Lung (tissue), 12 donors: Measurements from ENCODE around the gene BABAM2. TPM values are rescaled to one million over a fixed set of nuclear protein-coding genes. Genes with fewer than 3 reads are reported as not detected.
A peak's percentile ranks its signal among the peaks of the same experiment; 100 is the strongest.

Experiments used
- ATAC-seq: fragments of 200-7000 bp; cut with Tn5 transposase; one replicate; pipeline ENCODE4 v1.9.1; 2020; ENCODE audit warnings: moderate number of reproducible peaks; ENCODE audit not compliant: insufficient read depth, low FRiP score
- DNase-seq, 3 donors: peaks; one replicate each; pipeline ENCODE4 v3.0.0-alpha.2; 2013 to 2017
- H3K27ac ChIP-seq, 2 donors: one replicate each; pipeline ENCODE4 v1.5.1; 2013; ENCODE audit warnings: mild to moderate bottlenecking in 2 of 2, moderate library complexity in 2 of 2, control low read depth in 1 of 2, inconsistent platforms in 1 of 2, low read depth in 1 of 2, low read length in 1 of 2
- H3K27me3 ChIP-seq, 3 donors: one replicate each; pipeline ENCODE4 v1.5.1; 2013; ENCODE audit warnings: low read length in 2 of 3; ENCODE audit not compliant: control insufficient read depth in 3 of 3, insufficient read depth in 3 of 3
- H3K36me3 ChIP-seq, 4 donors: one replicate each; pipeline ENCODE4 v1.5.1; 2013; ENCODE audit warnings: low read length in 4 of 4, mild to moderate bottlenecking in 1 of 4, moderate library complexity in 1 of 4; ENCODE audit not compliant: control insufficient read depth in 4 of 4, insufficient read depth in 4 of 4
- H3K4me1 ChIP-seq, 5 donors: one replicate each; pipeline ENCODE4 v1.5.1; 2013; ENCODE audit warnings: low read length in 5 of 5, mild to moderate bottlenecking in 2 of 5, moderate library complexity in 1 of 5; ENCODE audit not compliant: control insufficient read depth in 5 of 5, insufficient read depth in 5 of 5
- H3K4me3 ChIP-seq: one replicate; pipeline ENCODE4 v1.5.1; 2013; ENCODE audit warnings: mild to moderate bottlenecking, control low read depth, moderate library complexity
- H3K9ac ChIP-seq, 2 donors: one replicate each; pipeline ENCODE4 v1.5.1; 2013; ENCODE audit warnings: low read length in 2 of 2, control low read depth in 1 of 2; ENCODE audit not compliant: insufficient read depth in 1 of 2
- H3K9me3 ChIP-seq, 4 donors: one replicate each; pipeline ENCODE4 v1.5.1; 2013; ENCODE audit warnings: low read length in 3 of 4, mild to moderate bottlenecking in 1 of 4, moderate library complexity in 1 of 4; ENCODE audit not compliant: control insufficient read depth in 4 of 4, insufficient read depth in 3 of 4
- CTCF ChIP-seq: IDR thresholded peaks from 2 replicates; pipeline ENCODE4 v1.5.1; 2012; ENCODE audit warnings: mild to moderate bottlenecking; ENCODE audit errors: control extremely low read depth, extremely low read depth
- WGBS, 2 donors: extraction: QIAGEN DNeasy Blood & Tissue Kit; methylation state at CpG; one replicate each; pipeline ENCODE4 v1.1.7; 2013; 5-methylcytosine and 5-hydroxymethylcytosine counted together
- polyA plus RNA-seq, 2 donors: library from polyadenylated mRNA; stranded (reverse); fragments of 200-250 nt; gene quantifications; one replicate each; pipeline ENCODE4 v1.2.1, GENCODE V29; 2013
- total RNA-seq, 2 donors: library from RNA; depleted of rRNA in 1 of 2; stranded (reverse); fragments of >200 nt in 1 of 2; gene quantifications; one replicate each; pipeline ENCODE4 v1.2.1, GENCODE V29; 2014 to 2021
- donor health status: control.
- donor health status: control.
- donor health status: Bipolar disorder and iron deficiency.
- donor health status: healthy.
- donor health status: DM: yes; HTN: yes; CAD: no.

The BABAM2 gene
- total and polyA plus RNA-seq, 4 donors = 19.0 to 43.3 (median 33.7) TPM

- Histone ChIP-seq H3K4me3 (no peak overlapping the region), H3K36me3 (peaks cover 0 to 7% (median 3%) of the 10 kb centered on the region in 4 donors), H3K9me3 (no peaks in the 10 kb centered on the region), H3K4me1 (peaks cover 0 to 18% (median 0%) of the 10 kb centered on the region in 5 donors), H3K27me3 (no peaks in the 10 kb centered on the region), H3K9ac (no peak overlapping the region), H3K27ac (no peak overlapping the region)
- no peak for TF ChIP-seq CTCF
- no peak for ATAC-seq
- no peak for DNase-seq
- WGBS, 2 donors = 90 to 92% methylated on average over 3 of the region's 3 CpGs
Observed at GRCh38 chr2:28298406-28298805, 407.9 kb downstream of the BABAM2 start.

- DNase-seq = peak; percentile 43 to 89 (median 88)
- Histone ChIP-seq H3K9ac (peak overlapping the region in 1 of 2 donors; percentile 76), H3K9me3 (peaks cover 0 to 7% (median under 1%) of the 10 kb centered on the region in 4 donors), H3K36me3 (peaks cover 0 to 7% (median 5%) of the 10 kb centered on the region in 4 donors), H3K27ac (no peak overlapping the region), H3K4me1 (peaks cover 0 to 18% (median 0%) of the 10 kb centered on the region in 5 donors), H3K4me3 (no peak overlapping the region), H3K27me3 (no peaks in the 10 kb centered on the region)
- no peak for TF ChIP-seq CTCF
- 71 to 76% methylated on average over 9 of the region's 9 CpGs for WGBS, 2 donors
- ATAC-seq = no peak
Observed at GRCh38 chr2:28300485-28301341, 410.2 kb downstream of the BABAM2 start.

- ATAC-seq = no peak
- no peak overlapping the region for H3K27ac ChIP-seq
- no peak overlapping the region for H3K9ac ChIP-seq
- H3K4me3 ChIP-seq = no peak overlapping the region
- no peak for TF ChIP-seq CTCF
- peaks cover 0 to 14% (median 0%) of the 10 kb centered on the region in 5 donors for H3K4me1 ChIP-seq
- H3K36me3 ChIP-seq = peaks cover 0 to 9% (median 4%) of the 10 kb centered on the region in 4 donors
- peaks cover 0 to 7% (median under 1%) of the 10 kb centered on the region in 4 donors for H3K9me3 ChIP-seq
- DNase-seq = no peak
- 97 to 99% methylated on average over 1 of the region's 1 CpG for WGBS, 2 donors
- H3K27me3 ChIP-seq = no peaks in the 10 kb centered on the region
Observed at GRCh38 chr2:28305202-28305601, 414.7 kb downstream of the BABAM2 start.
